Measurements from ENCODE around the gene FALEC. TPM values are rescaled to one million over a fixed set of nuclear protein-coding genes. Genes with fewer than 3 reads are reported as not detected.

FALEC gene
- total and polyA plus RNA-seq, 2 experiments from 2014 or later, result 1.7 TPM; not detected in 1

GRCh38 chr1:150548632-150549495, 33.3 kb downstream of the FALEC start, which contains the start of gene ADAMTSL4:
ADAMTSL4 (plus strand) TSS chr1:150549408; CDS start chr1:150552289, 2,881 bp downstream.
- peaks cover 24% of the 10 kb centered on the region for H3K4me1 Mint-ChIP-seq
- peak within 1 kb of the TSS; percentile 83 for H3K4me3 ChIP-seq
- no peak within 1 kb of the TSS for H3K27ac Mint-ChIP-seq
- H3K27ac ChIP-seq (ENCODE audit: low read depth), result no peak within 1 kb of the TSS
- DNase-seq (ENCODE audit: low spot score) (peak; percentile 84), ATAC-seq (peak; percentile 69)
- H3K36me3 Mint-ChIP-seq (ENCODE audit: low read depth), result no peaks in the 10 kb centered on the region; the same call in 2 of the 3 replicates
- peak within 1 kb of the TSS; percentile 78 for H3K4me3 Mint-ChIP-seq
- H4K20me1 ChIP-seq (replicated peaks; ENCODE audit: insufficient read depth), result no peaks in the 10 kb centered on the region
- H3K4me2 ChIP-seq, result peak within 1 kb of the TSS; percentile 89
- H3K4me1 ChIP-seq (ENCODE audit: insufficient read depth), result peaks cover 11% of the 10 kb centered on the region; the same call in 1 of the 2 replicates
- no peaks in the 10 kb centered on the region for H3K9me2 ChIP-seq (ENCODE audit: insufficient read depth)
- H3K79me2 ChIP-seq (replicated peaks; ENCODE audit: insufficient read depth), result no peaks in the 10 kb centered on the region
- no peaks in the 10 kb centered on the region for H3K36me3 ChIP-seq (ENCODE audit: insufficient read depth)
- H3K27me3 ChIP-seq (ENCODE audit: insufficient read depth), result peaks cover 30% of the 10 kb centered on the region
- peak within 1 kb of the TSS; percentile 99 for H2AFZ ChIP-seq
- TF ChIP-seq POLR2AphosphoS5 (IDR thresholded peaks at IDR 0.05; ENCODE audit: low read depth) (no peak), CTCF (conservative IDR thresholded peaks at IDR 0.05; ENCODE audit: low read depth in 2 of 2) (peak in 1 of 2 experiments; percentile 22; a peak in 2 of 4 replicates), EZH2 (IDR thresholded peaks at IDR 0.05; ENCODE audit: low read depth, unreplicated experiment) (peak; percentile 26), REST (IDR thresholded peaks at IDR 0.05; ENCODE audit: unreplicated experiment) (no peak), CREB1 (CRISPR knock-in tag; IDR thresholded peaks at IDR 0.05; ENCODE audit: low read depth) (no peak)
- H3F3A ChIP-seq (replicated peaks; ENCODE audit: low read depth), result peaks cover 9% of the 10 kb centered on the region
- no peaks in the 10 kb centered on the region for H3K9me3 Mint-ChIP-seq
- H3K27me3 Mint-ChIP-seq (ENCODE audit: insufficient read depth, low read depth, poor library complexity), result peaks cover 33% of the 10 kb centered on the region

GRCh38 chr1:150549496-150550221, 34.1 kb downstream of the FALEC start:
- Histone ChIP-seq H2AFZ (peak overlapping the region; percentile 78), H3K4me1 (ENCODE audit: insufficient read depth) (peaks cover 11% of the 10 kb centered on the region; the same call in 1 of the 2 replicates), H3K4me3 (peak overlapping the region; percentile 83), H3K79me2 (replicated peaks; ENCODE audit: insufficient read depth) (no peaks in the 10 kb centered on the region), H3F3A (replicated peaks; ENCODE audit: low read depth) (peaks cover 9% of the 10 kb centered on the region), H3K27me3 (ENCODE audit: insufficient read depth) (peaks cover 30% of the 10 kb centered on the region), H3K9me2 (ENCODE audit: insufficient read depth) (no peaks in the 10 kb centered on the region), H4K20me1 (replicated peaks; ENCODE audit: insufficient read depth) (no peaks in the 10 kb centered on the region), H3K4me2 (peak overlapping the region; percentile 82), H3K27ac (ENCODE audit: low read depth) (no peak overlapping the region), H3K36me3 (ENCODE audit: insufficient read depth) (no peaks in the 10 kb centered on the region)
- Mint-ChIP-seq H3K4me1 (peaks cover 24% of the 10 kb centered on the region), H3K27ac (no peak overlapping the region), H3K36me3 (ENCODE audit: low read depth) (no peaks in the 10 kb centered on the region; the same call in 2 of the 3 replicates), H3K4me3 (peak overlapping the region; percentile 78), H3K9me3 (no peaks in the 10 kb centered on the region), H3K27me3 (ENCODE audit: insufficient read depth, low read depth, poor library complexity) (peaks cover 33% of the 10 kb centered on the region)
- DNase-seq (ENCODE audit: low spot score) (peak; percentile 75), ATAC-seq (peak; percentile 18)
- TF ChIP-seq REST (IDR thresholded peaks at IDR 0.05; ENCODE audit: unreplicated experiment), result no peak
- no peak for TF ChIP-seq POLR2AphosphoS5 (IDR thresholded peaks at IDR 0.05; ENCODE audit: low read depth)
- TF ChIP-seq EZH2phosphoT487 (IDR thresholded peaks at IDR 0.05; ENCODE audit: unreplicated experiment), result no peak
- no peak for TF ChIP-seq ETS1 (IDR thresholded peaks at IDR 0.05)
- no peak for TF ChIP-seq NANOG (IDR thresholded peaks at IDR 0.05; ENCODE audit: borderline replicate concordance)
- TF ChIP-seq JUNB (IDR thresholded peaks at IDR 0.05; ENCODE audit: unreplicated experiment), result no peak
- TF ChIP-seq CREB1 (CRISPR knock-in tag; IDR thresholded peaks at IDR 0.05; ENCODE audit: low read depth), result no peak

Data from GM23338 (cell line).